Mucosa of rectum (tissue), 2 donors: Measurements from ENCODE around the gene EGLN2.
A peak's percentile ranks its signal among the peaks of the same experiment; 100 is the strongest.

Source experiments
- H3K27ac ChIP-seq, 2 donors: one replicate each; pipeline ENCODE4 v1.7.0; 2013; ENCODE audit warnings: inconsistent platforms in 2 of 2, low read depth in 2 of 2, low read length in 2 of 2
- H3K27me3 ChIP-seq, 2 donors: one replicate each; pipeline ENCODE4 v1.7.0; 2013; ENCODE audit warnings: low read length in 2 of 2; ENCODE audit not compliant: control insufficient read depth in 2 of 2, insufficient read depth in 2 of 2
- H3K36me3 ChIP-seq, 2 donors: one replicate each; pipeline ENCODE4 v1.7.0; 2013; ENCODE audit warnings: low read length in 2 of 2; ENCODE audit not compliant: control insufficient read depth in 2 of 2, insufficient read depth in 2 of 2
- H3K4me1 ChIP-seq, 2 donors: one replicate each; pipeline ENCODE4 v1.7.0; 2013; ENCODE audit warnings: low read length in 2 of 2, mild to moderate bottlenecking in 1 of 2; ENCODE audit not compliant: control insufficient read depth in 2 of 2, insufficient read depth in 2 of 2
- H3K4me3 ChIP-seq, 2 donors: one replicate each; pipeline ENCODE4 v1.7.0; 2013; ENCODE audit warnings: low read length in 2 of 2
- H3K9ac ChIP-seq, 2 donors: one replicate each; pipeline ENCODE4 v1.7.0; 2013; ENCODE audit warnings: low read length in 2 of 2, low read depth in 1 of 2, mild to moderate bottlenecking in 1 of 2
- H3K9me3 ChIP-seq, 2 donors: one replicate each; pipeline ENCODE4 v1.7.0; 2013; ENCODE audit warnings: low read length in 2 of 2; ENCODE audit not compliant: control insufficient read depth in 2 of 2
- donor health status: healthy.
- donor health status: Normal muscosa, but diverticular disease.

EGLN2 gene

GRCh38 chr19:40786060-40787037 is 12.6 kb upstream of the EGLN2 start:
- Histone ChIP-seq H3K4me3 (no peak overlapping the region), H3K27me3 (no peaks in the 10 kb centered on the region), H3K9ac (no peak overlapping the region), H3K9me3 (no peaks in the 10 kb centered on the region), H3K36me3 (peaks cover 8 to 19% of the 10 kb centered on the region in 2 donors), H3K27ac (no peak overlapping the region), H3K4me1 (peaks cover 3 to 4% of the 10 kb centered on the region in 2 donors)

- no peak overlapping the region for H3K4me3 ChIP-seq
- no peaks in the 10 kb centered on the region for H3K9me3 ChIP-seq
- H3K27ac ChIP-seq: peak overlapping the region; percentile 82
- peak overlapping the region in 1 of 2 donors; percentile 24 for H3K9ac ChIP-seq
- H3K4me1 ChIP-seq: peaks cover 15 to 17% of the 10 kb centered on the region in 2 donors
- H3K36me3 ChIP-seq: peaks cover 5 to 18% of the 10 kb centered on the region in 2 donors
- H3K27me3 ChIP-seq: no peaks in the 10 kb centered on the region
These were observed 7.6 kb upstream of the EGLN2 start for GRCh38 chr19:40791349-40791748.

- no peaks in the 10 kb centered on the region for H3K9me3 ChIP-seq
- H3K36me3 ChIP-seq: peaks cover 5 to 21% of the 10 kb centered on the region in 2 donors
- peak overlapping the region in 1 of 2 donors; percentile 19 for H3K9ac ChIP-seq
- H3K27me3 ChIP-seq: no peaks in the 10 kb centered on the region
- peak overlapping the region; percentile 82 for H3K27ac ChIP-seq
- H3K4me3 ChIP-seq: no peak overlapping the region
- H3K4me1 ChIP-seq: peaks cover 15 to 17% of the 10 kb centered on the region in 2 donors
These were observed 7.0 kb upstream of the EGLN2 start for GRCh38 chr19:40791996-40792395.

- H3K9ac ChIP-seq: peak overlapping the region in 1 of 2 donors; percentile 68
- H3K4me3 ChIP-seq: peak overlapping the region in 1 of 2 donors; percentile 78
- H3K27ac ChIP-seq: peak overlapping the region; percentile 93
- H3K36me3 ChIP-seq: peaks cover 13 to 21% of the 10 kb centered on the region in 2 donors
- H3K4me1 ChIP-seq: peaks cover 37 to 40% of the 10 kb centered on the region in 2 donors
- no peaks in the 10 kb centered on the region for H3K9me3 ChIP-seq
- H3K27me3 ChIP-seq: no peaks in the 10 kb centered on the region
These were observed 1.6 kb upstream of the EGLN2 start for GRCh38 chr19:40797166-40797962.

- peak overlapping the region; percentile 68 to 79 for H3K9ac ChIP-seq
- H3K36me3 ChIP-seq: peaks cover 13 to 21% of the 10 kb centered on the region in 2 donors
- peak overlapping the region; percentile 71 to 78 for H3K4me3 ChIP-seq
- H3K9me3 ChIP-seq: no peaks in the 10 kb centered on the region
- H3K4me1 ChIP-seq: peaks cover 42 to 43% of the 10 kb centered on the region in 2 donors
- H3K27me3 ChIP-seq: no peaks in the 10 kb centered on the region
- peak overlapping the region; percentile 93 for H3K27ac ChIP-seq
These were observed 868 bp upstream of the EGLN2 start for GRCh38 chr19:40797963-40798682.

GRCh38 chr19:40799558-40800338 is 757 bp downstream of the EGLN2 start:
- Histone ChIP-seq H3K9ac (peak overlapping the region; percentile 80 to 97), H3K27me3 (no peaks in the 10 kb centered on the region), H3K27ac (peak overlapping the region; percentile 93), H3K4me3 (peak overlapping the region; percentile 80 to 82), H3K9me3 (no peaks in the 10 kb centered on the region), H3K4me1 (peaks cover 58 to 59% of the 10 kb centered on the region in 2 donors), H3K36me3 (peaks cover 13 to 24% of the 10 kb centered on the region in 2 donors)

GRCh38 chr19:40800339-40800996 is 1.5 kb downstream of the EGLN2 start:
- Histone ChIP-seq H3K27ac (peak overlapping the region; percentile 93), H3K4me1 (peaks cover 65 to 66% of the 10 kb centered on the region in 2 donors), H3K36me3 (peaks cover 13 to 26% of the 10 kb centered on the region in 2 donors), H3K9ac (peak overlapping the region; percentile 80 to 97), H3K27me3 (no peaks in the 10 kb centered on the region), H3K4me3 (peak overlapping the region; percentile 80 to 82), H3K9me3 (no peaks in the 10 kb centered on the region)

GRCh38 chr19:40800997-40801377 is 2.0 kb downstream of the EGLN2 start:
- peak overlapping the region in 1 of 2 donors; percentile 23 for H3K27ac ChIP-seq
- H3K36me3 ChIP-seq: peaks cover 13 to 25% of the 10 kb centered on the region in 2 donors
- H3K9me3 ChIP-seq: no peaks in the 10 kb centered on the region
- H3K4me1 ChIP-seq: peaks cover 70% of the 10 kb centered on the region in 2 donors
- H3K9ac ChIP-seq: peak overlapping the region in 1 of 2 donors; percentile 38
- peak overlapping the region; percentile 80 to 82 for H3K4me3 ChIP-seq
- no peaks in the 10 kb centered on the region for H3K27me3 ChIP-seq
